Measurements from ENCODE around the gene PRSS27. TPM values are rescaled to one million over a fixed set of nuclear protein-coding genes. Genes with fewer than 3 reads are reported as not detected.
"Not testable (repeated sequence)": the region's sequence is repeated elsewhere in the genome, so short reads cannot be mapped to it uniquely, and the experiment has no call there.

The PRSS27 gene
- total and polyA plus RNA-seq, 12 donors, result 0.33 to 2.7 (median 1.4) TPM; not detected in 2

DNA sequence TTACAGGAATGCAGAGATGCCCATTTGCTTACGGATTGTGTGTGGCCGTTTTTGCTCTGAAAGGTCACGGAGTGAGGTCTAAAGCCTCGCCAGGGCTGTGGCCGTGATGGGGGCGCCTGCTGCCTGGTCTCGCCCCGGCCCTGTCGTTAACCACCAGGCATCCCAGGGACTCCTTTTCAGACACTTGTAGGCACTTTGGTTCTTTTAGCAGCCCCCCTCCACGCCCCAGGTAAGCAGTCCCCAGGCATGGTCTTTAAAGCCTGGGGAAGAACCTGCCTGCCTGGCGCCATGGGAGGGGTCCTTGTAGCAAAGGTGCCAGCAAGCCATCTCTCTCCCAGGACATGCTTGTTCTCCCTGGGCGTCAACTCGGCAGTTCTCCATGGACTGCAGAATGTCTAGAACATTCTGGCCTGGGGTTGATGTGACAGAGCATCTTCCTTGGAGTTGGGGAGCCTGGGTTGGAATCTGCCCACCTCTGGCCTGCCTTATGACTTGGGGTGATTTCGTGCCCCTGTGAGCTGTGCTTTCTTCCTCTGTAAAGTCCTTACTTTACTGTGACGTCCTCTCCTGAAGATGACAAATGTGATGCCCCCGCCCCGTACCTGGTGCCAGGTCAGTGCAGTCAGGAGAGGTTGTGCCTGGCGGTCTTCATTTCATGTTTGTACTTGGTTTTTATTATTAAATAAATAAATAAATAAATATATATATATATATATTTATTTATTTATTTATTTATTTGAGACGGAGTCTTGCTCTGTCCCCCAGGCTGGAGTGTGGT, 32.3 kb downstream of the PRSS27 start:
- H3K4me1 ChIP-seq (replicated peaks in 1 of 2), result peaks cover 18 to 20% of the 10 kb centered on the region in 2 donors
- no peak for TF ChIP-seq POLR2A (IDR thresholded peaks at IDR 0.05)
- TF ChIP-seq, protein P1, sequence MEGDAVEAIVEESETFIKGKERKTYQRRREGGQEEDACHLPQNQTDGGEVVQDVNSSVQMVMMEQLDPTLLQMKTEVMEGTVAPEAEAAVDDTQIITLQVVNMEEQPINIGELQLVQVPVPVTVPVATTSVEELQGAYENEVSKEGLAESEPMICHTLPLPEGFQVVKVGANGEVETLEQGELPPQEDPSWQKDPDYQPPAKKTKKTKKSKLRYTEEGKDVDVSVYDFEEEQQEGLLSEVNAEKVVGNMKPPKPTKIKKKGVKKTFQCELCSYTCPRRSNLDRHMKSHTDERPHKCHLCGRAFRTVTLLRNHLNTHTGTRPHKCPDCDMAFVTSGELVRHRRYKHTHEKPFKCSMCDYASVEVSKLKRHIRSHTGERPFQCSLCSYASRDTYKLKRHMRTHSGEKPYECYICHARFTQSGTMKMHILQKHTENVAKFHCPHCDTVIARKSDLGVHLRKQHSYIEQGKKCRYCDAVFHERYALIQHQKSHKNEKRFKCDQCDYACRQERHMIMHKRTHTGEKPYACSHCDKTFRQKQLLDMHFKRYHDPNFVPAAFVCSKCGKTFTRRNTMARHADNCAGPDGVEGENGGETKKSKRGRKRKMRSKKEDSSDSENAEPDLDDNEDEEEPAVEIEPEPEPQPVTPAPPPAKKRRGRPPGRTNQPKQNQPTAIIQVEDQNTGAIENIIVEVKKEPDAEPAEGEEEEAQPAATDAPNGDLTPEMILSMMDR (IDR thresholded peaks at IDR 0.05), result no peak
- H3K4me3 ChIP-seq, result no peak overlapping the region
- no peaks in the 10 kb centered on the region for H3K27me3 ChIP-seq
- intact Hi-C loops (cut with DNase I), result no loop called here
- H3K36me3 ChIP-seq (replicated peaks in 1 of 2), result no peaks in the 10 kb centered on the region
- 74 to 84% (median 82%) methylated on average over 15 to 19 of the region's 19 CpGs for WGBS, 4 donors
- no peaks in the 10 kb centered on the region for H3K9me3 ChIP-seq (replicated peaks in 1 of 3)
- no peak for DNase-seq
- H3K27ac ChIP-seq, result no peak overlapping the region

DNA sequence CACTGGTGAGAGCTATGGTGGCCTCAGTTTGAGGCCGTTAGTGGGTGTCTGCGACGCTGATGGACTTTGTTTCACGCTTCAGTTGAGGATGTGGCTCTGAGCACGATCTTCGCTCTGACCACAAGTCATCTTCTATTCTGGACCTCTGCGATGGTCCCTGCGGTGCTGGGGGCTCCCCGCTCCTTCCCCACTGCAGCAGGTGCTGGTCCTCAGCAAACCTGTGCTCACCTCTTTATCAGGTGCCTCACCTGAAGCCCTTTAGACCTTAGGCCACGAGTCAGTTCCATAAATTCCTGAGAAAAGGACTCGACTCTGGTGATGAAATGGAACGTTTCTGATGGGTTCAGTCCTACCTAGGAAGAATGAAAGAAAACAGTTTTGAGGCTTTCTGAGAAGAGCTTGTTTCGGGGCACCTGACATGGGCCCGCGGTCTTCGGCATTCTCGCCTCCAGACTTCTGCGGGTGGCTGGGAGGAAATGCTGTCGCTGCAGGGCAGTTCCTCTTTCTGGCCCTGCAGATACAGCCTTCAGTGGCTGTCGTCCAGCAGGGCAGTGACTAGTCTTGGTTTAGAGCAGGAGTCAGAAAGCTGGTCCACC, 33.0 kb downstream of the PRSS27 start:
- intact Hi-C loops (cut with DNase I), result no loop called here
- no peak overlapping the region for H3K4me3 ChIP-seq
- H3K9me3 ChIP-seq (replicated peaks in 1 of 3), result no peaks in the 10 kb centered on the region
- peaks cover 11 to 13% of the 10 kb centered on the region in 2 donors for H3K4me1 ChIP-seq (replicated peaks in 1 of 2)
- peak overlapping the region in 1 of 5 donors; percentile 63 for H3K27ac ChIP-seq
- TF ChIP-seq, protein P1 (IDR thresholded peaks at IDR 0.05), result no peak
- no peak for TF ChIP-seq POLR2A (IDR thresholded peaks at IDR 0.05)
- H3K36me3 ChIP-seq (replicated peaks in 1 of 2), result no peaks in the 10 kb centered on the region
- peak in 2 of 7 donors; percentile 51 to 54 for DNase-seq
- WGBS, 4 donors, result 70 to 80% (median 77%) methylated on average over 19 to 20 of the region's 20 CpGs
- H3K27me3 ChIP-seq, result no peaks in the 10 kb centered on the region

DNA sequence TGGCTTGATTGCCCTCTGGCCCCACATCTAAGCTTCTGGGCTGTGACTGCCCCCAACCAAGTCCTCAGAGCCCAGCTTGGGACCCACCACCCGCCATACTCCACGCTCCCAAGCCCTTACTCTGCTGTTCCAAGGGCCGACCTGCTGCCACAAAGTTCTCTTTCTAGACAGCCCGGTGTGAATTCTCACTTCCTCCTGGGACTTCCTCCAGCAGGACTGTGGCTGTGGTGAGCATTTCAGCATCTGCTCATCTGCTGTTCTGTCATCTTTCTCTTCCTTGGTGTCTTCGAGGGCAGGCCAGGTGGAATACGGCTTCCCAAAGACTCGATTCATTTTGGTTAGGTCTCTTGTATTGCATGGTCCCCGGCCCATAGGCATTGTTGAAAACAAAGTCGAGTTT, 33.9 kb downstream of the PRSS27 start:
- H3K9me3 ChIP-seq (replicated peaks in 1 of 3); H3K27me3 ChIP-seq; H3K27ac ChIP-seq; H3K4me3 ChIP-seq; H3K36me3 ChIP-seq (replicated peaks in 1 of 2); intact Hi-C loops (cut with DNase I); DNase-seq: not testable (repeated sequence)
- peaks cover 11 to 13% of the 10 kb centered on the region in 2 donors for H3K4me1 ChIP-seq (replicated peaks in 1 of 2)
- no CpG with 5 or more reads among the region's 9 CpGs for WGBS, 4 donors

DNA sequence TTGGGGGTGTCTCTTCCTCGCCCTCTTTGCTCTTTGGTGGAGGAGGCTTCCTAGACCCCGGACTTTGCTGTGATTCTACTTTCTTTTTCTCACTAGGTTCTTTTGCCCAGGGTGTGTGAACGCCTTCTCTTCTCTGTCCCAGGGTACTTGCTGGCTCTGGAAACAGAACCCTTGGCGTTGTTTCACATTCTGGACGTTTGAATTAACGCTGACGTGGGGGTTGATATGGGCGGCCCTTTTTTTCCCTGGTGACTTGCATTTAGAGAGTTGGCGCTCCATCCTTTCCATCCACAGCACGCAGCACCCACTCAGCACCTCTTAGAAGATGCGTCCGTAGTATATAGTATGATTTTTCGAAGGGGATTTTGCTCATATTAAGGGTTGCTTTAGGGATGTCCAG, 37.0 kb downstream of the PRSS27 start:
- DNase-seq; intact Hi-C loops (cut with DNase I): not testable (repeated sequence)
- WGBS, 4 donors, result 6 to 10% (median 8%) methylated on average over 13 of the region's 13 CpGs

DNA sequence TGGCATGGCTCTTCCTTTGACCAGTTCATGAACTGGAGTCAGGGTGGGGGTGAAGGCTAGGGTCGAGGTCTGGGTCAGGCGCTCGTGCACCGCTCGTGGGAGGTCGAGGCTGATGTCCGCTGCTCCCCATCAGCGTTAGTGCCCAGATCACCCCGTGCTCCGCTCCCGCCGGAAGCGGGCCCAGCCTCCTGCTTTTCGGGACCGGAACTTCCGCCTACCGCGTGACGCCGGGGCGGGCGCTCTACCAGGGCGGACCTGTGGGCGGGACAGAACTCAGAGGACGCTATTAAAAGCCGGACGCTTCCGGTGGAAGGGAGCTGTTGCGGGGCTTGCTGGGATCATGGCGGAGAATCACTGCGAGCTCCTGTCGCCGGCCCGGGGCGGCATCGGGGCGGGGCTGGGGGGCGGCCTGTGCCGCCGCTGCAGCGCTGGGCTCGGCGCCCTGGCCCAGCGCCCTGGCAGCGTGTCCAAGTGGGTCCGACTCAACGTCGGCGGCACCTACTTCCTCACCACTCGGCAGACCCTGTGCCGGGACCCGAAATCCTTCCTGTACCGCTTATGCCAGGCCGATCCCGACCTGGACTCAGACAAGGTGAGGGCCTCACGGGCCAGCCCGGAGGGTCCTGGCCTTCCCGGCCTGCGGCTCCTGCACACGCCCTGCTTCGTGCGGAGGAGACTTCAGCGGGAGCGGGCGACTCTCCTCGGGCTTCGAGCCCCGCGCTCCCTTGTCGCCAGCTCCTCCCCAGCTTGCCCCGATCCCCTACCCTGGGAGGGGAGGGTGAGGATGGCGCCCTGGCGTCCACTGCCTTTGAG, 37.6 kb downstream of the PRSS27 start, which contains the start of gene KCTD5:
Gene KCTD5 (plus strand): TSS at position 315 of the 813 bp plus-strand sequence. CDS start 26 bp downstream, at position 341.
- H3K4me3 ChIP-seq, result peak within 1 kb of the TSS; percentile 63 to 90 (median 76)
- WGBS, 4 donors, result 0 to 4% (median 1%) methylated on average over 10 to 73 of the region's 73 CpGs
- H3K9me3 ChIP-seq (replicated peaks in 1 of 3), result no peaks in the 10 kb centered on the region
- H3K27me3 ChIP-seq, result no peaks in the 10 kb centered on the region
- peak within 1 kb of the TSS; percentile 71 to 89 (median 81) for H3K27ac ChIP-seq
- intact Hi-C loops (cut with DNase I), result no loop called here
- peak; percentile 82 to 87 for TF ChIP-seq POLR2A (IDR thresholded peaks at IDR 0.05)
- TF ChIP-seq, protein P1 (IDR thresholded peaks at IDR 0.05), result peak in 2 of 6 experiments; percentile 9 to 25
- H3K36me3 ChIP-seq (replicated peaks in 1 of 2), result no peaks in the 10 kb centered on the region
- peaks cover 9 to 15% of the 10 kb centered on the region in 2 donors for H3K4me1 ChIP-seq (replicated peaks in 1 of 2)
- peak; percentile 96 to 98 (median 97) for DNase-seq

More for the DNA sequence above, 37.0 kb downstream of the PRSS27 start:
- not testable (repeated sequence) for H3K36me3 ChIP-seq (replicated peaks in 1 of 2); H3K27me3 ChIP-seq; H3K9me3 ChIP-seq (replicated peaks in 1 of 3)
- Histone ChIP-seq H3K27ac (peak overlapping the region in 4 of 5 donors; percentile 78 to 89 (median 82)), H3K4me1 (replicated peaks in 1 of 2) (peaks cover 9 to 15% of the 10 kb centered on the region in 2 donors), H3K4me3 (peak overlapping the region; percentile 9 to 90 (median 70))

DNA sequence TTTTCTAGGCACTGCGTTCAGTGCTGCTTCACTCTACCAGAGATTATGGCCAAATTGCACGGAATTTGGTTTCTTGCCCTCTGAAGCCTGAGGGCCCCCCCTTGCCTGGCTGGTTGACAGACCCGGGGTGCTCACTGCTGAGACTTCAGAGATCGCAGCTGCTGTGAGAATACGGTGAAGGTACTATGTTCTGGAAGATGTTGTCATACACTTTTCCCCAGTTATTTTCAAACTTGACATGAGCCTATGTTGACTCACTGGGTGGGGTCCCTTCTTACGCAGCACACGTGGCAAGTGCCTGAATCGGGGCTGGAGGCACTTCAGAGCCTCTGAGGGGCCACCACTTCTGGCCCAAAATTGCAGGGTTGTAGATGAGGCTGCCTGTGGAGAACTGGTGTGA, 39.7 kb downstream of the PRSS27 start:
- H3K27me3 ChIP-seq; H3K4me3 ChIP-seq; H3K36me3 ChIP-seq (replicated peaks in 1 of 2); intact Hi-C loops (cut with DNase I); DNase-seq; H3K9me3 ChIP-seq (replicated peaks in 1 of 3); H3K27ac ChIP-seq: not testable (repeated sequence)
- peaks cover 9 to 11% of the 10 kb centered on the region in 2 donors for H3K4me1 ChIP-seq (replicated peaks in 1 of 2)
- 86 to 100% (median 89%) methylated on average over 3 to 8 of the region's 8 CpGs for WGBS, 4 donors

DNA sequence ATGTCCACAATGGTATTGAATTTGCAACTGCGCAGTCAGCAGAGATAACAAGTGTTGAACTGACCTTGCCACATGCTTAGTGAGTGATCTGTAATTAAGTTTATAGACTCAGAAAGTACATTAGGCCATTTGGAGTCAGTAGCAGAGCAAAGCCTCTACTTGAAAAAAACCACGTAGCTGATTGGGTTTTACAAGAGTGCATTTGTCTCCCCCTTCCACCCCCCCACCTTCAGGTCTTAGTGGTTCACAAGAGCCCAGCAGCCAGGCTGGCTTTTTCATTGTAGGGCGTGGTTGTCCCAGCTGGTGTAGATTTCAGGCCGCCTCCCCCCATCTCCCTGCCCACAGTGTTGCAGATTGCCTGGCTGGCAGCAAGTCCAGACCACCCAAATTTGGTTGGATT, 40.1 kb downstream of the PRSS27 start:
- DNase-seq, result peak in 2 of 7 donors; percentile 12 to 75
- H3K27ac ChIP-seq; H3K9me3 ChIP-seq (replicated peaks in 1 of 3); intact Hi-C loops (cut with DNase I); H3K36me3 ChIP-seq (replicated peaks in 1 of 2); H3K27me3 ChIP-seq; H3K4me3 ChIP-seq: not testable (repeated sequence)
- WGBS, 4 donors, result 66 to 95% (median 85%) methylated on average over 4 of the region's 4 CpGs
- H3K4me1 ChIP-seq (replicated peaks in 1 of 2), result peaks cover 9 to 11% of the 10 kb centered on the region in 2 donors
